Fibroblast of skin of back (primary cell): ENCODE results near the gene ERICH4.
"Not testable (repeated sequence)": the region's sequence is repeated elsewhere in the genome, so short reads cannot be mapped to it uniquely, and the experiment has no call there.

Experiments used
- DNase-seq: peaks from one replicate; pipeline ENCODE4 v3.0.0-alpha.2; 2013

ERICH4 gene

DNA sequence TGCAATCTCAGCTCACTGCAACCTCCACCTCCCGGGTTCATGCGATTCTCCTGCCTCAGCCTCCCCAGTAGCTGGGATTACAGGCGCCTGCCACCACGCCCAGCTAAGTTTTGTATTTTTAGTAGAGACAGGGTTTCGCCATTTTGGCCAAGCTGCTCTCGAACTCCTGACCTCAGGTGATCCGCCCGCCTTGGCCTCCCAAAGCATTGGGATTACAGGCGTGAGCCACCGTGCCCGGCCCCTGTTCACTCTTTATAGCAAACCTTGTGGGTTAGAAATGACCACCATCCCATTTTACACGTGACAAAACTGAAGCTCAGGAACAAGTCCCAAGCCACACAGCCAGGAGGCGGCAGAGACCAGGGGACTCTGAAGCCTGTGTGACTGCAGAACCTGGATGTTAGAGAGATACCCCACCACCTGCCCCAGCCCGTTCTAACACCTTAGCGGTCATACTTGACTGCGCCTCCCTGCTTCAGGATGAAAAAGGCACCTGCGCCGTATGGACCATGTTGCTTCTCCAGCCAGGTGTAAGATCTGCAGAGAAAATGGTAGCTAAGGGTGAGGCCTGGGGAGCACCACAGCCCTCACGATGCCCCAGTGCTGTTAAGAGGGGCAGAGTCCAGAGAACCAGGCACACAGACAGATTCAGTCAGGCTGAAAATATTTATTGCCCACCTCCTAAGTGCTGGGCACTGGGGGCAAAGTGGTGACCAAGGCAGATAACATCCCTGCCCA is 6.9 kb upstream of the ERICH4 start:
- no peak for DNase-seq

DNA sequence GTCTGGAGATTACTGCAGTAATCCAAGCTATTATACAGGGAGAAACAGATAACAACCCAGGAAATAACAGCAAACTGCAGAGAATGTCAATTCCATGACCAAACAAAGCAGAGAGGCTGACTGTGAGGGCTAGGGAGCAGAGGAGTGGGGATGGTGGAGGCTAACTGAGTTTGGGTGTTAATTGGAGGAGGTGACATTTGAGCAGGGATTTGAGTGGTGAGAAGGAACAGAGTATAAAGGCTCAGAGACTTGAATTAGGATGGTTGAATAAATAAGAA is 6.3 kb upstream of the ERICH4 start:
- no peak for DNase-seq

DNA sequence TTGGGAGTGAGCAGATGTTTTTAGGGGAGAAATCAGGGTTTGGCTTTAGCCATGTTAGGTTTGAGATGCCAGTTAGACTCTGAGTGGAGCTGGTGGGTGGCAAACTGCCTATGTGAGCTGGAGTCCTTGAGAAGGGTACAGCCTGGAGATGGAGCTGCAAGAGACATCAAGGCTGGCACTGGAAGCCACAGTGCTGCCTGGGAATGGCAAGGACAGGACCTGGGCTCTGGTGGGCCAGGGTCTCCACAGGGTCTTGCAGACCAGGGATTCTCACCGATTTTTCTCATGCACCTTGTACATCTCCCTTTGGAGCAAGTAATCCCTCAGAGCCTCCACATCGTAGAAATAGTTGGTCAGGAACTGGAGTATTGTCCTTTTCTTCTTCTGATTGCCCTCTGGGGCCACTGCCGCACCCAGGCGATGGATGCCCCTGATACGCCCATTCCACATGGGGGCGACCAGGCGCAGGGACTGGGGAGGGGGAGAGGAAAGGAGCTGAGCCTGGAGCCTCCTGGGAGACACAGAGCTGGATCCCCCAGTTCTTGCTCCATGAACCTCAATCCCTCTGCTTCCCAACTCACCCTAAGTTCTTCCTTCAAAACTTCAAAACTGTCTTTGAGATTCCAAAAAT is 4.9 kb upstream of the ERICH4 start:
- no peak for DNase-seq

DNA sequence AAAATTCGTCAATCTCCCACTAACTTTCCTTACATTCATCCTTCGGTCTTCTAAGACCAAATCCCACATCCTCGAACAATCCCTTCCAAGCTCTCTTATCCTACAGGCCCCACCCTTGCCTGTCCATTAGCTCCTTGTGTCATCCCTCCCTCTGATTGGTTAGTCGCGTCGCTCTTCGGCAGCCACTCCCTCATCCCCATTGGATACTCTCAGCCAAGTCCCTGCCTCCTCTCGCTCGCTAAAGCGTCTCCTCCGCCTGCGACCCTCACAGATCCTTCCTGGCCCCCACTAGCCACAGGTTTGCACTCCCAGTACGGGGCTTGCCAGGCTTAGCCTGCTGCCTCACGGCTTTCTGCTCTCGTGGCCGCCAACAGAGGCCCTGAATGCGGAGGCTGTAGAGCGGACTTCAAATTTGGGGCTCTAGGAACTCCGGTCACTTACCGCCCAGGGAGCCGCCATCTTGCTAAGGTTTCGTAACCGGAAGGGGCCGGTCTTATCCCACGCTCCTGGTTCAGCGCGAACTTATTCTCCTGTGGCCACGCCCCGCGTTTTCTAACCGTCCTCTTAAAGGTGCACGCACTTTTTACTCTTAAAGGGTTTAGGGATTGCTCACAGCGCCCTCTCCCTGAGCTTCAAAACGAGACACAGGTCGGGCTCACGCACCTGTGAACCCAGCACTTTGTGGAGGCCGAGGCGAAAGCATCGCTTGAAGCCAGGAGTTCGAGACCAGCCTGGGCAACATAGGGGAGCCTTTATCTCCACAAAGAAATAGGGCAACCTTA is 3.3 kb upstream of the ERICH4 start, which contains the start of gene DMAC2:
Gene DMAC2, minus strand, starts transcription at position 472 of the 782 bp plus-strand sequence. Its CDS starts 13 bp downstream, at position 459.
- DNase-seq = peak; percentile 98

DNA sequence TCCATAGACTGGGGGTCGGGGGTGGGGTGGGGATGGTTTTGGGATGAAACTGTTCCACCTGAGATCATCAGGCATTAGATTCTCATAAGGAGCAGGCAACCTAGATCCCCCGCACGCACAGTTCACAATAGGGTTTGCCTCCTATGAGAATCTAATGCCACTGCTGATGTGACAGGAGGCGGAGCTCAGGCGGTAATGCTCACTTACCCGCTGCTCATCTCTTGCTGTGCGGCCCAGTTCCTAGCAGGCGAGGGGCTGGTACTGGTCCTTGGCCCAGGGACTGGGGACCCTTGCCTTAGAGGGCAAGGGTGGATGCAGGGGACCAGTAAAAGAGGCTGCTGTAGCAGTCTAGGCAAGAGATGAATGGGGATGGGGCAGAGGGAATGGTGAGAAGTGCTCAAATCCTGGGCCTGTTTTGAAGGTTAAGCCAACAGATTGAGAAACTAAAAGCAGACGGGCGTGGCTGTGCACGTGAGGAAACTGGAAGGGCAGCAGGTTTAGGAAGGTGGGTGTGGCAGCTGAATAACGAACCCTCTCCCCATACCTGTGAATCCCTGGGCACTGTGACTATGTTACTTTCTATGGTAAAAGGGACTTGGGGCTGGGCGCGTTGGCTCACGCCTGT is 1.5 kb upstream of the ERICH4 start:
- no peak for DNase-seq

DNA sequence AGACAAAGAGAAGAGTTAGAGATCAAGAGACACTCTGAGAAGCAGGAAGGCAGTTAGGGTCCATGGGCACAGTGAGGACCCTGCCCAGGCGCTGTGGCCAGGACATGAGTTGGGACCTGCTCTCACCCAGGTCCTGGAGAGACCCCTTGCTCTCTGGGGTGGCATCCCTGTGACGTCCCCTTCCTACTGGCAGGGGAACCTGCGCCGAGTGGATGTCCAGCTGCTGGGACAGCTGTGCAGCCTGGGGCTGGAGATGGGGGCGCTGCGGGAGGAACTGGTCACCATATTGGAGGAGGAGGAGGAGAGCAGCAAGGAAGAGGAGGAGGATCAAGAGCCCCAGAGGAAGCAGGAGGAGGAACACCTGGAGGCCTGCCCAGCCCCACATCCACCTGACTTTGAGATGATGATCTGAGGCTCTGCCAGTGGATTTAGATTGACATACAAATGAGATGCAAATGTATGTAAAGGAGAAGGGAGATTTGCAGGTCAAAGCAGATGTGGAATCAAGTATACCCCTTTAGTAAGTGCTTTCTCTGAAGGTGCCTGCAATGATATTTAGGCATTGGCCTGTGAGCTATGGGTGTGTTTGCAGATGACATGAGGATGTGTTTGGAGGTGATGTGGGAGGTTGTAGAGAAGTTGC is 978 bp downstream of the ERICH4 start:
- no peak for DNase-seq

DNA sequence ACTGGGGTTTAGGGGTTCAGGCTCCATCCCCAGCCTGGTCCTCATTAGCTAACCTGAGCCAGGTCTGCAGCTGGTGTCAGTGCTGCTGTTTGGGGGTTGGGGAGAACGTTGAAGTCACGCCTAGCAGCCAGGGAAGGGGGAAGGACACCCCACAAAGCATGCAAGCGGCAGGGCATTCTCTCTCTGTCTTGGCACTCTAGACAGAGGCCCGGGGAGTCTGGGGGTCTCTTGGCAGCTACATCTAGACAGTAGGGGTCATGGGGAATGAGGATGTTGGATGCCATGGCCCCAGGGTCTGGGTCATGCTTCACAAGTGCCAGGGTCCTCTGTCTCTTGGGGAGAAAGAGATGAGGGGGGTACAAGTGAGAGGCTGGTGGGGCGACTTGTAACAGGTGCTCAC is 2.6 kb downstream of the ERICH4 start:
- no peak for DNase-seq

DNA sequence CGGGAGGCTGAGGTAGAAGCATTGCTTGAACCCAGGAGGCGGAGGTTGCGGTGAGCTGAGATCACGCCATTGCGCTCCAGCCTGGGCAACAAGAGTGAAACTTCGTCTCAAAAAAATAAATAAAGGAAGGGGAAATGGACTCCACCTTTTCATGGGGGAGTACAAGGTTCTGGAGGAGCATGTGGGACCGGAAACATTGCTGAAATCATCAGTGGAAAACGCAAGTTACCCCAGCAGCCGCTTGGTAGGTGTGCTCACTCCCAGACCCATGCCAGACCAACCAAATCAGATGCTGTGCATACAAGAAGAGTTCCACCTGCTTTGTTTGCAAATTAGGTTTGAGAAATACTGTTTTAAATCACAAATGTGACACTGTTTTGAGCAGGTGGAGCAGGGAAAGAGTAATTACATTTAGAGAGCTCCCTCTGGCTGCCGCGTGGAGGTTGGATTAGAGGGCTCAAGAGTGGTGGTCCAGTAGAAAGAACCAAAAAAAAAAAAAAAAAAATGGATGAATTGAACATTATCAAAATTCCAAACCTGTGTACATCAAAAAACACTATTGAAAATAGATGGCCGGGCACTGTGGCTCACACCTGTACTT is 4.9 kb downstream of the ERICH4 start:
- DNase-seq = no peak

DNA sequence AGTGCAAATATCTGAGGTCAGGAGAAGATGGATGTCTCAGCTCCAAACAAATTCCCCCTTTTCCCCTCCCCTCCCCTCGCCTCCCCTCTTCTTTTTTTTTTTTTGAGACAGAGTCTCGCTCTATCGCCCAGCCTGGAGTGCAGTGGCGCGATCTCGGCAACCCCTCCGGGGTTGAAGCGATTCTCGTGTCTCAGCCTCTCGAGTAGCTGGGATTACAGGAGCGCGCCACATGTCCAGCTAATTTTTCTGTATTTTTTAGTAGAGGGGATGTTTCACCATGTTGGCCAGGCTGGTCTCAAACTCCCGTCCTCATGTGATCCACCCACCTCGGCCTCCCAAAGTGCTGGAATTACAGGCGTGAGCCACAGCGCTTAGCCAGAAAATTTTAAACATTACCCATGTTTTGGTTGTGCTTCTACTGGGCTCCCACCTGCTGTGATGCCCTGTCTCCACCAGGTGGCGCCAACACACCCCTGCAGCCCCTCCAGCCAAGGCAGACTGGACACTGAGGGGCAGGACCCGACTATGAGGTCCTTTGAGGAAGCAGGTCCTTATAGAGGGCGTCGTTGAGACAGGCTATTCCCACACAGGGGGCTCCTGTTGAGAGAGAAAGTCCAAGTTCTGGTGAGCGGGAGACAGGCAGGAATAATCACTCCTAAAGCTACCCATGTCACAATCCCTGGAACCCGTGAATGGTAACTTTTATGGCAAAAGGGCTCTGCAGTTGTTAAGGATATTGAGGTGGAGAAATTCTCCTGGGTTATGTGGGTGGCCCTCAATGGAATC is 6.3 kb downstream of the ERICH4 start:
- DNase-seq = peak; percentile 62

DNA sequence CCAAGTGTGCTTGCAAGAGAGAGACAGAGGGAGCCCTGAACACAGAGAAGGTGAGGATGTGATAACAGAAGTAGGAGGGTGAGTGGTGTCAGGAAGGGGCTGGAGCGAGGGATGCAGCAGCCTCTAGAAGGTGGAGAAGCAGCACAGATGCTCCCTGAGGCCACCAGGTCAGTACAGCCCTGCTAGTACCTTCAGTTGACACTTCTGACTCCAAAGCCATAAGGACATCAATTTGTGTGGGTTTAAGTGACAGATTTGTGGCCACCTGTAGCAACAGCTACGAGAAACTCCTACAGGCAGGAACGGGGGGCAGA is 6.9 kb downstream of the ERICH4 start:
- DNase-seq = no peak

DNA sequence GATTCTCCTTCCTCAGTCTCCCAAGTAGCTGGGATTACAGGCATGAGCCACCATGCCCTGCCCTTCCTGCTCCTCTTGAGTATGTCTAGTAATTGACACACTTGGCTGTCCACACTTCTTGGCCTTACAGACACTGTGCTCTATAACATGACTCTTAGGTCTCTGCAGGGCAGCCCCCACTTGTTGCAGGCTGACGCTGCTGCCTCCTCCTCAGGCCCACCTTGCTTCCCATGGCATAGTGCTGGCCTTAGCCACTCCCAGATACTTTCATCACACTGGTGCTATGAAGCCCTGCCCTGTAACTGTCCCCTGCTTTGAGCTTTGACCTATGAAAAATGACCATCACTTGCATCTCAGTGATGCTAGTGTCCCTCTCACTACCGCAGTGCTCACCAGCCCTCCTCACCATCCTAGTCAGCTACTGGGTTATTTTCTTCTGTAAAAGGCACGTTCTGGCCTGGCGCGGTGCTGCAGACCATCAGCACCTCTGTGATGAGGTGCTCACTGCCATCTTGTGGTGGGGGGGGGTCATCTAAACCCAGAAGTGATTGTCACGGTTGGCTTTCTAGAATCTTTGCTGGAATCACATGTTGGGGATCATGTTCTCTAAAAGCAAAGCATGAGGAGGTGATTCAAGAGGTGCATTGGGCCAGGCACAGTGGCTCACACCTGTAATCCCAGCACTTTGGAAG is 9.8 kb downstream of the ERICH4 start:
- no peak for DNase-seq

DNA sequence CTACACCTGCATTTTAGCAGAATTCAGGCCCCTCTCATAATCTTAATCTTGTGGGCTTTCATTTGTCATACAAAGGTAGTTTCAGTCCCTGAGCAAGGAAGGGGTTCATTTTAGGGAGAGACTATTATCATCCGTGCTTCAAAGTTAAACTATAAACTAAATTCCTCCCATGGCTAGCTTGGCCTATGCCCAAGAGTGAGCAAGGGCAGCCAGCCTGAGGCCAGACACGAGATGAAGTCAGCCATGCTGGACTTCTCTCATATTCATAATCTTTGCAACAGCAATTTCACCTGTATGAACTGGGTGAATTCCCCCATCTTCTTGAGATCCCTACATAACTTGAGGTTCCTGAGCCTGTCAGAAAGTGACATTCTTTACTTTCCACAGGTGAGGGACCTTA is 13.0 kb downstream of the ERICH4 start:
- no peak for DNase-seq

DNA sequence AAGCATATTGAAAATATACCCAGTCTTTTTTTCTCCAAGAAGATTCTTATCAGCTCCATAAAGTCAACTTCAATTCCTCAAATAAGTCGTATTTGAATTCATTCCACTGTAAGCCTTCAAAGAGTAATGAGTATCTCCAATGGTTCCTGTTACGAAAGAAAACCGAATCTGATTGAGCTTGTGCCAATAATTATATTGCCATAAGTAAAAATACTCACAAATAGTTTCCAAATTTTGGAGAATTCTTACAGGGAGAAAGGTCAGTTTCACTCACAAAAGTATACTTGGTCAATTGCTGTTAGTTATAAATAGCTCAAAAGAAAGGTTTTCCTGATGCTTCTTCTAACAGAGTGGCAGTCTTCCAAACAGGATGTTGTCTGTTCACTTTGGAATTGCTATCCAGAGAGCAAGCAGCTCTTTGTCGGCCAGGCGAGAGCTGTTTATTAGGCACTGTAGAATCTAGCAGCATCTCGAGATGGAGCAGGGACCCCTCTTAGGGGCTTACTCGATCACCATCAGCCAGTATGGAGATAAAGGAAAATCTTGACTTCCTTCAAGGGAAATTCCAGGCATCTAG is 13.5 kb downstream of the ERICH4 start:
- peak; percentile 12 for DNase-seq

DNA sequence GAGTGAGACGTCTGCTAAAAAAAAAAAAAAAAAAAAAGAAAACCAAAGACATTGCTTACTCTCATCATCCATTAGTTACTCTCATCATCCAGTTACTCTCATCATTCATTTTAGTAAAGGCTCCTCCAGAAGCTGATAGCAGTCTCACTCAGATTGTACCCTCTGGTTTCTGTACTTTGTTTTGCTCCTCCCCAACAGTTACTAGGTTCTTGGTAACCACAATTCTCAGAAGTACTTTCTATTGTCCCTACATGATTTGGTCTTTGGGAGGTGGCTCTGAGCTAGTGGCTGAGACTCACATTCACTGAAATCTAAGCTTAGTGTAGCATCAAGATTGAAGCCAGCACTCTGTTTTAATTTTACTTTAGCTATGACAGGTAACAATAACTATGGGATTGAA is 14.3 kb downstream of the ERICH4 start:
- no peak for DNase-seq

DNA sequence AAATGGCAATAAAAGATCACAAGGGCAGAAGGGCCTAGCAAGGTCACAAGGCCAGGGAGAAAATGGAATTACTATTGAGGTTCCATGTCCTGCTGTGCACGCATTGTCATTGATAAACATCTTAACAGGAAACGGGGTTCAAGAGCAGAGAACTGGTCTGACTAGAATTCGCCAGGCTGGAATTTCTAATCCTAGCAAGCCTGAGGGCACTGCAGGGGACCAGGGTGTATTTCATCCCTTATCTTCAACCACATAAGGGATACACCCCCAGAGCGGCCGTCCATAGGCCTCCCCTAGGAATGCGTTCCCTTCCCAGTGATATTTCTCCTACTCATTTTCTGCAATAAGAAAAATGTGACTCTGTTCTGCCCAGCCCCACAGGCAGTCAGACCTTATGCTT is 19.5 kb downstream of the ERICH4 start:
- no peak for DNase-seq

DNA sequence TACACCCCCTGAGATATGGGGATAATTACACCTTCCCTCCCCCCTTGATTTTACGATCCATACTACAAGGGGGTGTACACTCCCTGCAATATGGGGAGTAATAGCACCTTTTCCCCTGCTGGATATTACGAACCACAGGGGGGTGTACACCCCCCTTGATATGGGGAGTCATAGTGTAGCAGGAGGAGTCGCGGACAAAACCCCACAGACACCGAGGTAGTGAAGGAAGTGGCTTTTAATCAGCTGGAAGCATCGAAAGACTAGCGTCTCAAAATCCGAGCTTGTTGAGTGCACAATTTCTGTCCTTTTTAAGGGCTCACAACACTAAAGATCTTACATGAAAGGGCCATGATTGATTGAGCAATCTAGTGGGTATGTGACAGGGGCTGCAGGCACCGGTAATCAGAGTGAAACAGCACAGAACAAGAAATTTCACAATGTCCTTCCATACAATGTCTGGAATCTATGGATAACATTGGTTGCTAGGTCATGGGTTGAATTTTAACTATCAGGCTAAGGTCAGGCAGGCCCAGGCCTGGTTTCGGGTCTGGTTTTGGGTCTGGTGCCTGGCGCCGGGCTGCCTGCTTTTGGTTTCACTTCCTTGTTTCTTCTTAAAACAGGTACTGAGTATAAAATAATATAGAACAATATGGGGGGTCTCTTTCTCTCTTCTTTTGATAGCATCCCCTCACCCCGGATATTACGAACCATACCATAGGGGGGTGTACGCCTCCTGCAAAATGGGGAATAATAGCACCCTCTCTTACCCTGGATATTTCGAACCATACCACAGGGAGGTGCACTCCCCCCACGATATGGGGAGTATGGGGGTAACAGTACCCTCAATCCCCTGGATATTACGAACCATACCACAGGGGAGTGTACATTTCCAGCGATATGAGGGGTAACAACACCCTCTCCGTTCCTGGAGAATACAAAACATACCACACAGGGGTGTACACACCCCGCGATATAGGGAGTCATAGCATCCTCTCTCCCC is 20.6 kb downstream of the ERICH4 start:
- DNase-seq = not testable (repeated sequence)

DNA sequence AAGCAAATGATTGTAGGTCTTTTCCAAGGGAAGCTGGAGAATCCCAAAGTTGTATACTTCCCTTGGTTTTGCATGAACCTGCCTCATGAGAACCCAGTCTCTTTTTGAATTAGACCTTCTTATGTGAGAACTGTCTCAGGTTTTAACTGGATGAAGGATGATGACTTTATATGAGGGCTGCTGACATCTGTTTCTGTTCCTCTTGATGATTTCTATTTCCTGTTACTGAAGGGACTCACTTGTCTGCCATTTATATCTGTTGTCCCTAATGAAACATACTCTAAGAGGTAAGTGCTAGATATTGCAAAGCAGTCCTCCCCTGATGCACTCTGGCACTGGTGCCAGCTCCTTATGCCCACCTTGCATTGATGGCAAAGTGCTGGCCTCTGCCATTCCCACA is 33.6 kb downstream of the ERICH4 start:
- no peak for DNase-seq

DNA sequence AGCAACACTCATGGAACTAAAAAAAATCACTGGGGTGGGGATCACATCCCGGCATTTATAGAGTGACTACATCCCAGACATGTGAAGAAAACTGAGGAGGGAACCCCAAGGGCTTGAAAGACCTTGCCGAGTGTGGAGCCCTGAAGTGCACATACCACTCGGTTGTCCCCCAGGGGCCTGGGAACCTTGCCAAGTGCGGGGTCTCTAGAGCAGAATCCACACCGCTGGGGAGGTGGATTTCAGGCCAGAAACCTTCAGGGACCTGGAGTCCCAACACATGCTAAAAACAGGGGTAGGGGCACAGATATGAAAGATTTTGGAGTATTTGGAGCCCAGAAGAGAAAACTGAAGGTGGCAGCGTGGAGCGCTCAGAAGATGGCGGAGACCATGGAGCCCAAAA is 35.2 kb downstream of the ERICH4 start:
- no peak for DNase-seq
